ENCODE data around the gene SLC13A5. TPM values are rescaled to one million over a fixed set of nuclear protein-coding genes. Genes with fewer than 3 reads are reported as not detected.

Gene SLC13A5
- total RNA-seq, 1 experiment from 2014 or later = not detected

DNA sequence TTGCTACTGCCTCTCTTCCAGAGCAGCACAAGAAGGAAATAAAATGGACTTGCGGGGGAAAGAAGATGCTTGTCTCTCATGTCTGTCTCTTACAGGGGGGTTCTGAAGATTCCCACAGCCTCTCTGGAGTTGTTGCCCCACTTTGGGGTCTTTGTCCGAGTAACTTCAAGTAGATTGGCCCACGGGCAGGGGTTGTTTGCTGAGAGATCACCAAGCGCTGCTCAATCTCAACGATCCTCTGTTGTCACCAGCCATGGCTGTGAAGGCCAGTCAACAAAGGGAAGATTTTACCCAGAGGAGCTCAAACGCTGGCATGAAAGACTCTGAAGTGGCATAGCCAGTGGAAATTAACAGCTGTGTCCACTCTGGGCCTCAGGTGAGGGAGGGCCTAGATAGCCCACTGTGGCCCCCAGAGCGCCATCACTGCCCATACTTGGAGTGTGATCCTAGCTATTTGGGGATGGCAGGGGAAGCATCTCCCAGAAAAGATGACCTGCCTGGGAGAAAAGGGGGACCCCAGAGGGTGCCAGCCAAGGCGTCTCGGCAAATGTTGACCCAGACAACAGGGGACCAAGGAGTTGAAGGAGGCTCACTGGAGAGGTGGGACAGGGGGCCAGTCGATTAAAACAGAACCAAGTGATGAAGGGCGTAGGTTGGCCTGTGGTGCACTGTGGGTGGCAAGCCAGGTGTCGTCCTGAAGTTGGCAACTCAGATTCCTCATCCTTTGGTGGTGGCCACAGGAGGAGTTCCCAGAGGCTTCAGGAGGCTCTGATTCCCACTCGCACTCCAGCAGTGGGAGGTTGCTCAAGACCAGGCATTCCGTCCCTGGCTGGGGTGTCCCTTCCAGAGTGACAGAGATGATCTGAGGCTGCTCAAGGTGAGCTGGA is 28.0 kb downstream of the SLC13A5 start:
- DNase-seq (ENCODE audit: extremely low read depth, low read depth) = no peak

- DNase-seq (ENCODE audit: extremely low read depth, low read depth) = no peak
These were observed 28.7 kb downstream of the SLC13A5 start for GRCh38 chr17:6684460-6684783.

DNA sequence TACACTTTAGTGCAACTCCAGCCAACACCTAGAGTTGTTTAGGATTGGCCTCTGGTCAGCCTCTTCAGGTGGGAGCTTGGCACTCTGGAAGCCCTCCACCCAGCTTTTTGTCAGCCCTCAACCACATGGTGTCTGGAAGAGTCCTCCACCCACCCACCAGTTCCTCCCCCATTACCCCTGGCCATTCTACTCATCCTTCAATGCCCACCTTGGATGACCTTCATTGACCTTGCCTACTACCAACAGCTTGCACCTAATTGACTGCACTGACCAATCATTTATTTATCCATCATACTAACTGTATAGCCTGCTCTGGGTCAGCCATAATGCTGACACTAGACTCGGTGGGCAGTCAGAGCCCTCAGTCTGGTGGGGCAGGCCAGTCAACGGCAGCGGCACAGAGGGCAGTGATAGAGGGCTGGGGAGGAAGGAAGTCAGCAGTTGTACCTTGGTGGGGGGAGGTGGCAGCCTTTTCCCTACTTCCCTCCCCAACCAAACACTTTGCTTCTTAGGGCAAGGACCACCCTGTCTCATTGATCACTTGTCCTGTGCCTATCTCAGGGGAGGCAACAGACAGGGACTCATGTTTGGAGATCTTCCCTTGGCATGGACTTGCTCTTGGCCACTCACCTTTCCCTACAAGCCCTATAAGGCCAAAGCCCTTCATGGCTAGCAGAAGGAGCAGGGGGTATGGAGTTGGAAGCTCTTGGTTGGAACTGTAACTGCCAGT is 29.3 kb downstream of the SLC13A5 start:
- DNase-seq (ENCODE audit: extremely low read depth, low read depth) = no peak

DNA sequence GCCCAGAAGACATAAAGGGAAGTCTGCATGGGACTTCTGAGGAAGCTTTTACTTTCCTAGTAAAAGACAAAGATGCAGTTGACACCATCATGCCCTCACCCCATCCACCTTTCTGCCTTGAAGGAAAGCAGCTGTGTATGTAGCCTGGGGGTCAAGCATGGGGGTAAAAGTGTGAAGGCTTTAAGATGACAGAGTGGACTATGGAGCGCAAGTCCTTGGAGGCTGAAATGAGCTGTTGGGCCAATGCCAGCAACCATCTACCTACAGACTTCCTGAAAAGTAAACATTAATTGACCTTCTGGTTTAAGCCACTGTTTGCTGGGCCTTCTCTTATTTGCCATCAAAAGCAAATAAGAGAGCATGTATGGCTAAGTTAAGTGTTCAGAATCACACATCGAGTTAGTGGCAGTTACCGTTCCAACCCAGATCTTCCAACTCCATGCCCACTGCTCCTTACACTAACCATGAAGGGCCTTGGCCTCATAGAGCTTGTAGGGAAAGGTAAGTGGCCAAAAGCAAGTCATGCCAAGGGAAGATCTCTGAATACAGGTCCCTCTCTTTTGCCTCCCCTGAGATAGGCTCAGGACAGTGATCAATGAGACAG is 30.0 kb downstream of the SLC13A5 start:
- DNase-seq (ENCODE audit: extremely low read depth, low read depth) = no peak

DNA sequence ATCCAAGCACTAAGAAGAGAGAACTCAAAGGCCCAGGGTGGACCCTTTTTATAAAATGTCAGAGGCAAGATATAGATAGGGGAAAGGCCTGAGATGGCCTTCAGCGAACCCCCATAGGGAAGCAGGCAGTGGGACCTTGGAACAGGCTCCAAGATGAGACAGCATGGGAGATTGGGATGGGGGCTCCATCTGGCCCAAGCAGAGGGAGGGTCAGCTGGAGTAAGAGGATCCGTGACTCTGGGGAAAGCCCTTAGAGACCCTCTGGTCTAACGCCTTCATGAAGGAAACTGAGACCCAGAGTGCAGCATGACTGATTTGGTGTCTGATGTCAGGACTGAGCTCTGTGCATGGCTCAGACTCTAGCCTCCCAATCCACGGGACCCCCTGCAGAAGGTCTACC is 30.8 kb downstream of the SLC13A5 start:
- DNase-seq (ENCODE audit: extremely low read depth, low read depth) = no peak

- DNase-seq (ENCODE audit: extremely low read depth, low read depth) = no peak
These were observed 31.5 kb downstream of the SLC13A5 start for GRCh38 chr17:6681671-6682070.

- DNase-seq (ENCODE audit: extremely low read depth, low read depth) = no peak
These were observed 32.0 kb downstream of the SLC13A5 start for GRCh38 chr17:6681176-6681575.

- DNase-seq (ENCODE audit: extremely low read depth, low read depth) = no peak
These were observed 33.9 kb downstream of the SLC13A5 start for GRCh38 chr17:6679241-6679640.

DNA sequence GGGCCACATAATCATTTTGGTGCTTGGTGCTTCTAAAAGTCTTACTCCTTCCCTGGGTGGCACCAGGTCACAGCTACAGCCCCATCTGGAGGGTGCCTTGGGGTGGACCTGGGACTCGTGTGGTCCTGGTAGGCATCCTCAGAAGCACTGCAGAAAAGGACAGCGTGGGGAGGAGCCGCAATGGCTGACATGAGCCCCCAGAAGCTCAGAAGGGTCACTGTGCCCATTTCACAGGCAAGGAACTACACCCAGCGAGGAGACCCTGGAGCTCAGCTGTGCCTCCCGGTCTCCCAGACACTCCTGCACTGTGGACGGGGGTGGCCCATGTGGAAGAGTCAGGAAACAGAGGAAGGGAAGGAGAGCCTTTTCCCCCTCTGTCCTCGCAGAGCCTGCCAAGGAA is 35.2 kb downstream of the SLC13A5 start:
- DNase-seq (ENCODE audit: extremely low read depth, low read depth) = no peak

DNA sequence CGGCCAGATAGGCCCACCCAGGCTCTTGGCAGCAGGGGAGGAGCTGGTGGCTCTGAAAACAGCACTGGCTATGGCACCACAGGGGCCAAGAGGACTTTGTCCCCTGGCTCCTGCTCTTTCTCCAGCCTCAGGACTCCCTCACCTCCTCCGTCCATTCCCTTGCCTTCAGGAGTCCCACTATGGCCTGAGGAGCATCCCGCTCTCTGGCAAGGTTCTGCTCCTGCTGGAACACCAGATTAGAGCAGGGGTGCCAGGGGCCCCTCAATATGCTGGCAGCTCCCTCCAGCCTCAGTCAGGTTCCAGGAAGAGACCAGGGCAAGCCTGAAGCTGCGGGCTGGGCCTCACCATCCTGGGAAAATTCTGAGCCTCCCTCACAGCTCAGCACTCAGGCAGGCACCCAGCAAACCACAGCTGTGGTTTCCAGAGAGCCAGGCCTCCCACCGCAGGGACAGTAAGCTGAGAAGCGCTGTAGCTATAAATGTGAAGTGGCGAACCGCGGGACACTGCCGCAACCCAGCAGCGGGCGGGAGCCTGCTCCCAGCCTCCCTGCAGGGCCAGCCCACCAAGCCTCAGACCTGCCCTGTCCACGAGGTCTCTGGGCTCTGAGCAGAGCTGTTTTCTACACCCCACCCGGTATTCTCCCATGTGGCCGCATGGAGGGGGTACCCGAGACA is 35.9 kb downstream of the SLC13A5 start:
- DNase-seq (ENCODE audit: extremely low read depth, low read depth) = no peak

DNA sequence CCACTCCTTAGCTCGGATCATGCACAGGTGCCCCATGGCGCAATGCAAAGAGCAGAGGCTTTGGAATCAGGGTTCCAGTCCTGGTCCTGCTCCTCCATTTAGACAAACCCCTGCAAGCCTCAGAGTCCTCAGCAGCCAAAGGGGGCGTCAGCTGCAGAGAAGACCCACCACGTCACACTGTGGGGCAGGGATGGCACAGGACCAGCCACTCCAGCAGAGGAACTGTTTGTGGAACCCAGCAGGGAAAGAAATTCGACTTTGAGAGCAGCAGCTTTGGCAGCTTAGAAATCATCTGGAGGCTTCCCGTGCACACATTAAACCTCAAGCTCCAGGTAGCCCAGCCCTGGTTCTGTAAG is 36.4 kb downstream of the SLC13A5 start:
- no peak for DNase-seq (ENCODE audit: extremely low read depth, low read depth)

GRCh38 chr17:6675201-6675825 is 37.9 kb downstream of the SLC13A5 start:
- no peak for DNase-seq (ENCODE audit: extremely low read depth, low read depth)

DNA sequence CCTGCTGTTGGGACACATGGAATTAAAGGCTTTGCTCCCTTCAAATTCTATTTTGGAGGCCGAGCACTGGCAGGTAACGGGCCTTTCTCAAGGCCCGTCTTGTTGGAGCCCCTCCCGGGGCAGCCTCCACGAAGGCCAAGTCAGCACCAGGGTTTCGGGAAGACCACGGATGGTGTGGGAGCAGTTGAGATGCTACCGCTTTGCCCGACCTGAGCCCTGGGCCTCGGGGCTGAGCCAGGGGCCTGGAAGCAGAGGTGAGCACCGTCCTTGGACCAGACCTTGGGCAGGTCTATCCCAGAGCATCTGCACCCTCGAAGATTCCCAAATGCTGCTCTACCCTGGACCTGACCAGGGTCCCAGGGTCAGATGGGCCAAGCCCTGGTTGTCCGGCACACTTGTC is 38.6 kb downstream of the SLC13A5 start:
- no peak for DNase-seq (ENCODE audit: extremely low read depth, low read depth)

- no peak for DNase-seq (ENCODE audit: extremely low read depth, low read depth)
These were observed 41.7 kb downstream of the SLC13A5 start for GRCh38 chr17:6671431-6671830.

DNA sequence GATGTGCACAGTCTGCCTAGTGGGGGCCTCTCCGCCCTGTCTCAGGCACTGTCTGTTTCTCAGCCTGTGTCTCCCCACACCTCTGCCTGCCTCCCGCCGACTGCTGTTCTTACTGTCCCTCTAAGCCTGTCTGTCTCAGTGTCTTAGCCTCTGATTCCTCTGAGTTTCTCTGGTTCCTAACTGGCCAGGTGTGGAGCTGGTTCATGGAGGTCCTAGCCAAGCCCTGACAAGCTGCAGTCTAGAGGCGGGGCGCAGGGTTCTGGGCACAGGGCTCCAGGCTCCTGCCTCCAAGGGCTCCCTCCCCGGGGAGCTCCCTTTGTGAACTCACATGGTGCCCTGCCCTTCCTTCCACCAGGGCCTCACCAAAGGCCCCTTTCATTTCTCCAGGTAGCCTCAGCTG is 42.2 kb downstream of the SLC13A5 start:
- DNase-seq (ENCODE audit: extremely low read depth, low read depth) = no peak

GRCh38 chr17:6670571-6670970 is 42.6 kb downstream of the SLC13A5 start:
- no peak for DNase-seq (ENCODE audit: extremely low read depth, low read depth)

GRCh38 chr17:6669479-6670212 is 43.5 kb downstream of the SLC13A5 start:
- DNase-seq (ENCODE audit: extremely low read depth, low read depth) = no peak

DNA sequence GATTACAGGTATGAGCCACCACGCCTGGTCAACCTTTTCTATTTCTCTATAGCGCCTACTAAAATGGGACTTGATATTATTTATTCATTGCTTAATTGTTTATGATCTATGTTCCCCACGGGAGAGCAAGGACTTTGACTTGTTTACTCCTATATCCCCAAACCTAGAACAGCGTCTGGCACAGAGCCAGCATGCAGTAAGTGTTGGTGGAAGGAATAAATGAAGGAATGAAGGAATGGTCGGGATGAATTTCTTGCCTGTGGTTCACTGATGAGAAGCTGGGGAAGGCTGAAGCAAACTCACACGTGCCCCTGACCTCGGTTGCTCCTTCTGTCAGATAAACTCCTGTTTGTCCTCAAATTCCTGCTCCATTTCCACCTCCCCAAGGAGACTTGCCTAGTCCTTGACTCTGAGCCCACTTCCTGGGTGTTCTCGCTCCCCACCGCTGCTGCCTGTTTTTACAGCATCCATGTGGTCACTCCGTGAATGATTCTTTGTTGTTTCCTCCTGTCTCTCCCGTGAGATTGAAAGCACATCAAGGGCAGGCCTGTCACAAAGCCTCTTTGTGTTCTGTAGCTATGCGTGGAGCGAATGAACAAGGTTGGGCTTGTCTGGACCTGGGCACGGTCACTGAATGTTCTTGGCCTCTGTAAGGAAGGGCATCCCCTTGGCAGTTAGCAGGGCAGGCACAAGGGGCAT is 44.3 kb downstream of the SLC13A5 start:
- DNase-seq (ENCODE audit: extremely low read depth, low read depth) = no peak

- no peak for DNase-seq (ENCODE audit: extremely low read depth, low read depth)
These were observed 45.0 kb downstream of the SLC13A5 start for GRCh38 chr17:6668219-6668618.

- no peak for DNase-seq (ENCODE audit: extremely low read depth, low read depth)
These were observed 45.7 kb downstream of the SLC13A5 start for GRCh38 chr17:6667516-6667915.
